Stomach (tissue), 4 donors: Measurements from ENCODE around the gene PRKX.

Experiments used
- POLR2A ChIP-seq, 4 donors: fragments of 450-650 bp; IDR thresholded peaks; one replicate each; pipeline ENCODE4 v1.6.1; 2016; ENCODE audit warnings: antibody characterized with exemption in 4 of 4, control low read depth in 2 of 4, mild to moderate bottlenecking in 1 of 4, moderate library complexity in 1 of 4
- TF ChIP-seq, protein P1 (sequence below), 7 experiments: fragments of 450-650 bp in 4 of 7; fragments of 200-600 bp in 3 of 7; sonication (generic) in 3 of 7; IDR thresholded peaks; one replicate each; pipeline ENCODE4 v1.5.1; 2016 to 2019; ENCODE audit warnings: antibody characterized with exemption in 7 of 7, control low read depth in 2 of 7, mild to moderate bottlenecking in 1 of 7

DNA sequence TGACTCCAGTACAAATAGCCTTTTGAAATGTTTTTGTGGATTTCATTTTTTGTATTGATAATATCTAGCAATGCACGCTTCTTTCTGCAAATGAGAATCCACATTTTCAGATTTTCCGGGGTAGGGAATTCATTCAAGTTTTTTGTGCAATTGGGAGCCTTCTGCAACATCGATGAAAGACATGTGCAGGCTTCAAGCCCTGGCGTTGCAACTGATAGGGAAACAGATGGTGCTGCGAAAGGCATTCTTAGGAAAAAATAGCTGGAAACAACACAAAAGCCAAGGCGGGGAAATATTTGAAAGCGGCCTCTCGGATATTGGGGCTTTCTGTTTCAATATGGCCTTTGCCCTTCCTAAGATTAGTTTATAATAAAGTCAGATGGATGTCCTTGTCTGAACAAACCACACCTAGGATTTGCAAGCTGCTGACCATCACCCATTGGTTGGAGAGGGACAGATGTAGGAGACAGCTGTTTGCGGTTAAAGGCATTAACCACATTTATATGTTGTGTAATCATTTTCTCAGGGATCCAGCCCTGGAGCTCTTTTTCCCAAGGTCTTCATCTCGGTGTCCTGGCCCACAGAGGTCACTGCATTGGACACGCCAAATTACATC lies 136.5 kb downstream of the PRKX start:
- TF ChIP-seq, protein P1, sequence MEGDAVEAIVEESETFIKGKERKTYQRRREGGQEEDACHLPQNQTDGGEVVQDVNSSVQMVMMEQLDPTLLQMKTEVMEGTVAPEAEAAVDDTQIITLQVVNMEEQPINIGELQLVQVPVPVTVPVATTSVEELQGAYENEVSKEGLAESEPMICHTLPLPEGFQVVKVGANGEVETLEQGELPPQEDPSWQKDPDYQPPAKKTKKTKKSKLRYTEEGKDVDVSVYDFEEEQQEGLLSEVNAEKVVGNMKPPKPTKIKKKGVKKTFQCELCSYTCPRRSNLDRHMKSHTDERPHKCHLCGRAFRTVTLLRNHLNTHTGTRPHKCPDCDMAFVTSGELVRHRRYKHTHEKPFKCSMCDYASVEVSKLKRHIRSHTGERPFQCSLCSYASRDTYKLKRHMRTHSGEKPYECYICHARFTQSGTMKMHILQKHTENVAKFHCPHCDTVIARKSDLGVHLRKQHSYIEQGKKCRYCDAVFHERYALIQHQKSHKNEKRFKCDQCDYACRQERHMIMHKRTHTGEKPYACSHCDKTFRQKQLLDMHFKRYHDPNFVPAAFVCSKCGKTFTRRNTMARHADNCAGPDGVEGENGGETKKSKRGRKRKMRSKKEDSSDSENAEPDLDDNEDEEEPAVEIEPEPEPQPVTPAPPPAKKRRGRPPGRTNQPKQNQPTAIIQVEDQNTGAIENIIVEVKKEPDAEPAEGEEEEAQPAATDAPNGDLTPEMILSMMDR (IDR thresholded peaks at IDR 0.05), result no peak
- no peak for TF ChIP-seq POLR2A (IDR thresholded peaks at IDR 0.05)
